Stimulated activated CD4-positive, alpha-beta T cell treated with anti-CD3 and anti-CD28 coated beads, Interleukin-1b, Interleukin-23, amount 100 ng/mL, for 24 hours (primary cell): ENCODE results near the gene ANO6.
"Not testable (repeated sequence)": the region's sequence is repeated elsewhere in the genome, so short reads cannot be mapped to it uniquely, and the experiment has no call there.

ENCODE experiments used
- DNase-seq, 4 experiments: peaks; one replicate each; pipeline ENCODE4 v3.0.0-alpha.2; 2020; ENCODE audit warnings: low read depth in 4 of 4, low spot score in 1 of 4

The ANO6 gene

DNA sequence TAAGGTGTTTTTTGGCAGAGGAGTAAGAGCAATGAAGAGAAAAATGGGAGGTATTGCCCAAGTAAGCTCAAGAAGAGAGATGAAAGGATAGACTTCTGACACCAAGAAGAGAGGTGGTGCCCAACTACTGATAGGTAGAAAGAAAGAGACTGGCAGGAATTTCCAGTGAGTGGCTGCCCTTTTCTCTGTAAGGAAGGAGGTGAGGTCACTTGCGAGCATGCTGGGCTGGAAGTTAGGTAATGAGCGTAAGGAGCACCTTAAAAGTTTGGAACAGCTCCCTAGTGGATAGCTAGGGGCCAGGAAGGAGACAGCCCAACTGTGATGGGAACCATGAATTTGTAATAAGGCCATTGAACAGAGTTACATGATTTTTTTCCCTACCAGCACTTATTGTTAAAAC, 127.0 kb downstream of the ANO6 start:
- DNase-seq: no peak

- no peak for DNase-seq
Measured at GRCh38 chr12:45343269-45344051, 127.6 kb downstream of the ANO6 start.

DNA sequence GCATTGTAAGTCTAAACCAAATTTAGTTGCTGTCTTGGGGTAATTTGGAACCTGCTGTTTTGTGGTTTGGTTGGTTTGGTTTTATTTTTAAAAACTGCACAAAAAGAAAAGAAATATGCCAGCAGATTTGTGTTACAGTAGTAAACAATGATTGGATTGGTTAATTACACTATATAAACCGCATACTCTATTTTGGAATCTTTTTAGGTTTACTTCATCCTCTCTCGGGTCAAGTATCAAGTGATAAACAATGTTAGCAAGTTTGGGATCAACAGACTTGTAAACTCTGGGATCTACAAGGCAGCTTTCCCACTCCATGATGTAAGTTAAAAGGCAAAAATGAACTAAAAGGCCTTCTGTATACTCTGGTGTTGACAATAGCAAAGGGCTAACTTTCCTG, 132.4 kb downstream of the ANO6 start:
- DNase-seq: no peak

GRCh38 chr12:45348986-45349385, 133.1 kb downstream of the ANO6 start:
- DNase-seq: no peak

DNA sequence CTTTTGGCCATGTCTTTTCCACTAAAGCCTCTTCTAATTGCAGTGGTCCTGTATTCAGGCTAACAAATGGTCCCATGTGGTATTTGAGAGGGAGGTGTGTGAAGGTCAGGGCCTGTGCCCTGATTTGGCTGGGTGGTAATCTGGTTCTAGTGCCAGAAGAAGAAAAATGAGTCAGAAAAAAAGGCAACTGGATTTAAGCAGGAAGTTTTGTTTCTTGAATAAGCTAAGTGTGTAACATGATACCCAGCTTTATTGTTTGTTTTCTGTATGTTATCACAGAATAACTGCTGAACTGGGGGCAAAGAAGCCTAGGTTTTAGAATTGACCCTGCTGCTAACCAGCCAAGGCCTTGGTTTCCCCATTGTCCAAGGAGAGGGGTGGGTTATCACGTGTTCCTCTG, 134.0 kb downstream of the ANO6 start:
- no peak for DNase-seq

GRCh38 chr12:45350861-45351260, 135.0 kb downstream of the ANO6 start:
- no peak for DNase-seq

DNA sequence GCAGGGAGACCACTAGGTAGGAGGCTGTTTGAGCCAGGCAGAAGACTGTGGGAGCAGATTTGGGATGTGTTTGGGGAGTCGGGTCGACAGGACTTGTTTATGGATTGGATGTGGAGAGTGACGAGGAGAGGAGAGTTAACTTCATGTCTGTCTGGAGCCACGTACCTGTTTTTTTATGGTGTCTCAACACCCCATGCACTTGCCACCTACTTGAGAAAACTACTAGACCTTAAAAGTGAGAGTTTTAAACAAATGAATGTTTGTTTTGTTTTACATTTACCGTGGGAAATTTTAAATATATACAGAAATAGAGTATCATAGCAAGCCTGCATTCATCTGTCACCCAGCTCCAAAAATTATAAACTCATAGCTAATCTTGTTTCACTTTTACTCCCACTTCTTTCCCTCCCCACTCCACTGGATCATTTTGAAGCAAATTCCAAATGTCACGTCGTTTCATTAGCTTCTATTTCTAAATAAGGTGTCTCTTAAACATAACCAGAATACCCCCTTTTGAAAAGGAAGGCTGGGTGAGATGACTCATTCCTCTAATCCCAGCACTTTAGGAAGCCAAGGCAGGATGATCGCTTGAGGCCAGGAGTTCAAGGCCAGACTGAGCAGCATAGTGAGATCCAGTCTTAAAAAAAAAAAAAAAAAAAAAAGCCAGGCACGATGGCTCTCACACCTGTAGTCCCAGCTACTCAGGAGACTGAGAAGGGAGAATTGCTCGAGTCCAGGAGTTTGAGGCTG, 136.2 kb downstream of the ANO6 start:
- DNase-seq: no peak

- no peak for DNase-seq
Measured at GRCh38 chr12:45353944-45354343, 138.0 kb downstream of the ANO6 start.

GRCh38 chr12:45354399-45354798, 138.5 kb downstream of the ANO6 start:
- no peak for DNase-seq

DNA sequence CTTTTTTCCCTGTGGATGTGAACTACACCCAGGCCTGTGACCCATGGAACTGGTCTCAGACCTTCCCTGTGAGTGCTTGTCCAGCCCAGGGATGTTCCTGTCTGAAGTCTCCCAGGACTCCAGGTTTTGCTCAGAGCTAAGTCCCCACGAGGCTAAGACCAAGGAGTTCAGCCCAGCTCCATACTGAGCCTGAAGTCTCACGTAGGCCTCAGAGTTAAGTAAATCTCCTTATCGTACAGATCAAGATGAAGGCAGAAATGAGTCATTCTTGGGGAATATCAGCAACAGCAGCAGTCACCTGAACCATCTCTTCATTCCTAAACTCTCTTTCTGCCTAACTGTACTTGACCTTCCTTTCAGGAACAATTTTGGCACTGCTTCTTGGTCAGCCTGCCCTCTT, 139.8 kb downstream of the ANO6 start:
- no peak for DNase-seq

DNA sequence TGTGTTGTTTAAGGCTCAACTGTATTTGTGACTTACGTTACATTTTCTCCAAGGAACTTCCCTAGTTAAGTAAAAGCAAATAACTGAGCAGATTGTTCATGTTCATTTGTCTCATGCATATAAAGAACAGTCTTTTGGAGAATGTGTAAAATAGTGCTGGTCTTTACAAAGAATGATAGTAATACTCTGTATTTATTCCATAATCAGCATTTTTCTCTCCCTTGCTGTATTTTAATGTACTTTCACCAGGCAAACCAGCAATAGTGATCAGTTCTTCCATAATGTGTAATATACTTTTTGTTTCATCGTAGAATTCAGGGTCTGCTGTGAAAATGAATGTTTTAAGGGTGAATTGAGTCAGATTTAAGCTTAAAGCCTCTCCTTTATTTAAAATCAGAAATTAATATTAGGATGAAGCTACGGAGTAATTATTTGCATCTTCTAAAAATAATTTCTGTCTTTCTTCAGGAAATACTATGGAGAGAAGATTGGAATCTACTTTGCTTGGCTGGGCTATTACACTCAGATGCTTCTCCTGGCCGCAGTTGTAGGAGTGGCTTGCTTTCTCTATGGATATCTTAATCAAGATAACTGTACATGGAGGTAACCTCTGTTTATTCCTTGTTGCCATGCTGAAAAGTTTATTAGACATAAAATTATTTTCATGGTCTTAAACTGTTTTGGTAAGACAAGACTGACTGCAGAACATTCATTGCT, 141.1 kb downstream of the ANO6 start:
- no peak for DNase-seq

GRCh38 chr12:45357539-45358417, 141.9 kb downstream of the ANO6 start:
- DNase-seq: no peak

DNA sequence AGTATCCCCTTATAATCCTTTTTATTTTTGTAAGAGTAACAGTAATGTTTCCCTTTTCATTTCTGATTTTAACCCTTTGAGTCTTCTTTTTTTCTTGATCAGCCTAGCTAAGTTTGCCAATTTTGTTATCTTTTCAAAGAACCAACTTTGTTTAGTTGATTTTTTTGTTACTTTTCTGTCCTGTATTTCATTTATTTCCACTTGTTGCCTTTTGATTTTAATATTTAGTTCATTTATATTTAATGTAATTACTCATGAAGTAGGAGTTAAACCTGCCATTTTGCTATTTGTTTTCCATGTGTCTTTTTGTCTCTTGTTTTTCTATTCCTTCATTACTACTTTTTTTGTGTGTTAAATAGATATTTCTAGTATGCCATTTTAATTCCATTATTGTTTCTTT, 146.4 kb downstream of the ANO6 start:
- DNase-seq: no peak

- DNase-seq: no peak
Measured at GRCh38 chr12:45363903-45364302, 148.0 kb downstream of the ANO6 start.

DNA sequence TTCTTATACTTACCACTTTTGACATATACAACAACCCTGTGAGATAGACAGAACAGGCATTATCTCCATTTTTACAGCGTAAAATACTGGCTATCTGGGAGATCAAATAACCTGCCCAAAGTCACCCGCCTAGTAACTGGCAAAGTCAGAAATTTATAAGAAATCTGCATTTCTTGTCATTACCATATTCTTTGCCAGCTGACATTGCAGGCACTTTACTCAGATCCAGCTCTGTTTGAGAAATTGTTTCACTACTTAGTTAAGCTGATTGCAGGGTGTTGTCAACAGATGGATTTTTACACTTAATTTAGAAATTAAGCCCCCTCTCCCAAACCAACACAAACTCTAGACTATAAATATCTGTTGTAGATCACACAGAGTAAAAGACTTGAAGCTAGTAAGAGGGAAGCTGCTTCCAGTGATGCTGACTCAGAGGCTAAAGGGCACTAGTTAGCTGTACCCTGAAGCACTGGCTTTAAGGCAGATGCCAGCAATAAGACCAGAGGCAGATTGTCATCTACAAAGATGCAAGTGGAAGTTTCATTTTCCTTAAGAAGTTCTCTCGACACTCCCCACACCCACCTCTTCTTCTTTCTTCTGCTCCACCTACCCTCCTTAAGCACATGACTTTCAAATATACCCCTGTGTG, 153.1 kb downstream of the ANO6 start:
- DNase-seq: no peak

GRCh38 chr12:45377815-45378214, 161.9 kb downstream of the ANO6 start:
- no peak for DNase-seq

DNA sequence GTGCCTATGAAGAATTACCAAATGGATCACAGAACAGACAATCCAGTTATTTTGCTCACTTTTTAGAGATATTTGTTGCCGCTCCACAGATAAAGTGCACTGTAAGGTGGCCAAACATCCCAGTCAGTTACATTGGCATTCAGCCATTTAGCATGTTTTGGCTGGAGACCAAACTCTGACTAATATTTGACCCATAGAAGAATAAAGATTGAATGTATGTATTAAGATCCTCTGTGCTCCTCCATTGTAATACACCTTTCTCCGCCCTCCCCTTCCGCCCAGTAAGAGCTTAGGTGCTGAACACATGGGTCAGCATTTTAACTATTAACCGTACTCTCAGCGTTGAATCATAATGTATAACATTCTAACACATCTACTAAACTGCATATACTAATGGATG, 163.4 kb downstream of the ANO6 start:
- no peak for DNase-seq

DNA sequence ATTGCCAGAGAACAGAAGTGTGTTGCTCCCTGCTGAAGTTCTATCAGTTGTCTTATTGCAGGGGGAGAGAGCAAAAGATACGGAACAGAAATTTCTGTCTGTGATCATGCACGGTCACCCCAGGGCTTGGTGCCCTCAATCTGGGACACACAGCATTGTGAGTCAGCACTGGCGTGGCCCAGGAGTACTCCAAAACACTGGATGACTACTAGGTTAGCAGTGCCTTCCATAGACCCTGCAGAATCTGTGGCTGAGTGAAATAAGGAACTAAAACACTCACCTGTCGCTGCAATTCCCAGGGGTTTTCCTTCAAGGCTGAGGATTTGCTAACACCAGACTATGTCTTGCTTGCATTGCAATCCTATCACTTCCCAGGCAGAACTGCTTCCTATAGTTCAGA, 165.5 kb downstream of the ANO6 start:
- DNase-seq: no peak

- no peak for DNase-seq
Measured at GRCh38 chr12:45388545-45388944, 172.7 kb downstream of the ANO6 start.

GRCh38 chr12:45389426-45389825, 173.5 kb downstream of the ANO6 start:
- DNase-seq: no peak

DNA sequence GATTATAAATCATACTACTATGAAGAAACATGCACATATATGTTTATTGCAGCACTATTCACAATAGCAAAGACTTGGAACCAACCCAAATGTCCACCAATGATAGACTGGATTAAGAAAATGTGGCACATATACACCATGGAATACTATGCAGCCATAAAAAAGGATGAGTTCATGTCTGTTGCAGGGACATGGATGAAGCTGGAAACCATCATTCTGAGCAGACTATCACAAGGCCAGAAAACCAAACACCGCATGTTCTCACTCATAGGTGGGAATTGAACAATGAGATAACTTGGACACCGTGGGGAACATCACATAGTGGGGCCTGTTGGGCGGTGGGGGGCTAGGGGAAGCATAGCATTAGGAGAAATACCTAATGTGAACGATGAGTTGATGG, 181.6 kb downstream of the ANO6 start:
- DNase-seq: not testable (repeated sequence)
